Measurements from ENCODE around the gene FBXW12. TPM values are rescaled to one million over a fixed set of nuclear protein-coding genes. Genes with fewer than 3 reads are reported as not detected.

FBXW12 gene
- total and polyA plus RNA-seq, 4 donors: not detected

- 71% methylated on average over 4 of the region's 4 CpGs for WGBS
- TF ChIP-seq HNF4G (IDR thresholded peaks at IDR 0.05) (no peak), FOXA1 (IDR thresholded peaks at IDR 0.05) (no peak), JUND (IDR thresholded peaks at IDR 0.05) (no peak), YY1 (IDR thresholded peaks at IDR 0.05) (no peak), SP1 (IDR thresholded peaks at IDR 0.05) (no peak)
- TF ChIP-seq, protein P1, sequence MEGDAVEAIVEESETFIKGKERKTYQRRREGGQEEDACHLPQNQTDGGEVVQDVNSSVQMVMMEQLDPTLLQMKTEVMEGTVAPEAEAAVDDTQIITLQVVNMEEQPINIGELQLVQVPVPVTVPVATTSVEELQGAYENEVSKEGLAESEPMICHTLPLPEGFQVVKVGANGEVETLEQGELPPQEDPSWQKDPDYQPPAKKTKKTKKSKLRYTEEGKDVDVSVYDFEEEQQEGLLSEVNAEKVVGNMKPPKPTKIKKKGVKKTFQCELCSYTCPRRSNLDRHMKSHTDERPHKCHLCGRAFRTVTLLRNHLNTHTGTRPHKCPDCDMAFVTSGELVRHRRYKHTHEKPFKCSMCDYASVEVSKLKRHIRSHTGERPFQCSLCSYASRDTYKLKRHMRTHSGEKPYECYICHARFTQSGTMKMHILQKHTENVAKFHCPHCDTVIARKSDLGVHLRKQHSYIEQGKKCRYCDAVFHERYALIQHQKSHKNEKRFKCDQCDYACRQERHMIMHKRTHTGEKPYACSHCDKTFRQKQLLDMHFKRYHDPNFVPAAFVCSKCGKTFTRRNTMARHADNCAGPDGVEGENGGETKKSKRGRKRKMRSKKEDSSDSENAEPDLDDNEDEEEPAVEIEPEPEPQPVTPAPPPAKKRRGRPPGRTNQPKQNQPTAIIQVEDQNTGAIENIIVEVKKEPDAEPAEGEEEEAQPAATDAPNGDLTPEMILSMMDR (IDR thresholded peaks at IDR 0.05; ENCODE audit: low read depth, low read length, missing input control): no peak
- TF ChIP-seq, protein P2, sequence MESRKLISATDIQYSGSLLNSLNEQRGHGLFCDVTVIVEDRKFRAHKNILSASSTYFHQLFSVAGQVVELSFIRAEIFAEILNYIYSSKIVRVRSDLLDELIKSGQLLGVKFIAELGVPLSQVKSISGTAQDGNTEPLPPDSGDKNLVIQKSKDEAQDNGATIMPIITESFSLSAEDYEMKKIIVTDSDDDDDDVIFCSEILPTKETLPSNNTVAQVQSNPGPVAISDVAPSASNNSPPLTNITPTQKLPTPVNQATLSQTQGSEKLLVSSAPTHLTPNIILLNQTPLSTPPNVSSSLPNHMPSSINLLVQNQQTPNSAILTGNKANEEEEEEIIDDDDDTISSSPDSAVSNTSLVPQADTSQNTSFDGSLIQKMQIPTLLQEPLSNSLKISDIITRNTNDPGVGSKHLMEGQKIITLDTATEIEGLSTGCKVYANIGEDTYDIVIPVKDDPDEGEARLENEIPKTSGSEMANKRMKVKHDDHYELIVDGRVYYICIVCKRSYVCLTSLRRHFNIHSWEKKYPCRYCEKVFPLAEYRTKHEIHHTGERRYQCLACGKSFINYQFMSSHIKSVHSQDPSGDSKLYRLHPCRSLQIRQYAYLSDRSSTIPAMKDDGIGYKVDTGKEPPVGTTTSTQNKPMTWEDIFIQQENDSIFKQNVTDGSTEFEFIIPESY (IDR thresholded peaks at IDR 0.05): no peak
- H3K4me3 ChIP-seq (ENCODE audit: low read depth in 1 of 3, low read length in 3 of 3): no peak overlapping the region
Observed at GRCh38 chr3:48338635-48339034, 33.4 kb upstream of the FBXW12 start.

DNA sequence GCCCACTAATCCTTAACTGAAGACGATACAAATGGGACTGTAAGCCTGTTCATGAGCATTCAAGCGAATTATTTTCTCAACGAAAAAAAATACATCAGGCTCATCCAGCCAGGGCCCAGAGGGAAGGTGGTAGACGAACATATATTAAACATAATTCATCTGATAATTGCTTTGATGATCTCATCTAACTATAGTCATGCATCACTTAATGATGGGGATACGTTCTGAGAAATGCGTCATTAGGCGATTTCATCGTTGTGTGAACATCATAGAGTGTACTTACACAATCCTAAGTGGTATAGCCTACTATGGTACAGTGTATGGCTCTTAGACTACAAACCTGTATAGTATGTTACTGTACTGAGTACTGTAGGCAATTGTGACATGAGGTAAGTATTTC lies 28.6 kb upstream of the FBXW12 start:
- Histone ChIP-seq H3K9ac (ENCODE audit: low read depth in 1 of 2, low read length in 2 of 2) (no peak overlapping the region), H3K27me3 (ENCODE audit: control insufficient read depth in 4 of 4, insufficient read depth in 4 of 4, low read length in 3 of 4) (no peaks in the 10 kb centered on the region), H3K4me3 (ENCODE audit: low read depth in 1 of 3, low read length in 3 of 3) (no peak overlapping the region), H3K4me1 (ENCODE audit: control insufficient read depth in 4 of 4, insufficient read depth in 4 of 4, low read length in 3 of 4) (no peaks in the 10 kb centered on the region), H3K9me3 (ENCODE audit: control insufficient read depth in 4 of 4, low read length in 3 of 4) (no peaks in the 10 kb centered on the region), H3K27ac (ENCODE audit: low read depth in 1 of 2, low read length in 2 of 2) (no peak overlapping the region), H3K36me3 (ENCODE audit: control insufficient read depth in 4 of 4, insufficient read depth in 3 of 4, low read depth in 1 of 4, low read length in 3 of 4) (no peaks in the 10 kb centered on the region)
- no peak for DNase-seq (ENCODE audit: low spot score)
- no peak for TF ChIP-seq YY1 (IDR thresholded peaks at IDR 0.05)
- TF ChIP-seq RAD21 (IDR thresholded peaks at IDR 0.05): no peak
- no peak for TF ChIP-seq FOXA2 (IDR thresholded peaks at IDR 0.05)
- TF ChIP-seq RXRA (IDR thresholded peaks at IDR 0.05): no peak
- TF ChIP-seq SP1 (IDR thresholded peaks at IDR 0.05): no peak
- TF ChIP-seq, protein P1 (IDR thresholded peaks at IDR 0.05; ENCODE audit: low read depth, low read length, missing input control): no peak
- TF ChIP-seq JUND (IDR thresholded peaks at IDR 0.05): no peak
- no peak for TF ChIP-seq GABPA (IDR thresholded peaks at IDR 0.05 in 1 of 2, conservative IDR thresholded peaks at IDR 0.05 in 1 of 2)
- TF ChIP-seq HNF4A (conservative IDR thresholded peaks at IDR 0.05): no peak
- TF ChIP-seq HNF4G (IDR thresholded peaks at IDR 0.05): no peak
- TF ChIP-seq EGR1 (IDR thresholded peaks at IDR 0.05; ENCODE audit: low read depth in 2 of 2): no peak
- no peak for TF ChIP-seq TAF1 (conservative IDR thresholded peaks at IDR 0.05)
- TF ChIP-seq FOXA1 (IDR thresholded peaks at IDR 0.05): no peak
- WGBS: 90% methylated on average over 8 of the region's 8 CpGs

More at GRCh38 chr3:48338635-48339034, 33.4 kb upstream of the FBXW12 start:
- no peak for DNase-seq (ENCODE audit: low spot score)
- Histone ChIP-seq H3K9me3 (ENCODE audit: control insufficient read depth in 4 of 4, low read length in 3 of 4) (no peaks in the 10 kb centered on the region), H3K4me1 (ENCODE audit: control insufficient read depth in 4 of 4, insufficient read depth in 4 of 4, low read length in 3 of 4) (no peaks in the 10 kb centered on the region), H3K27ac (ENCODE audit: low read depth in 1 of 2, low read length in 2 of 2) (no peak overlapping the region), H3K27me3 (ENCODE audit: control insufficient read depth in 4 of 4, insufficient read depth in 4 of 4, low read length in 3 of 4) (no peaks in the 10 kb centered on the region), H3K9ac (ENCODE audit: low read depth in 1 of 2, low read length in 2 of 2) (no peak overlapping the region), H3K36me3 (ENCODE audit: control insufficient read depth in 4 of 4, insufficient read depth in 3 of 4, low read depth in 1 of 4, low read length in 3 of 4) (no peaks in the 10 kb centered on the region)
